AG20443 (cell line): ENCODE data around the gene PFKL.
"Not testable (repeated sequence)": the region's sequence is repeated elsewhere in the genome, so short reads cannot be mapped to it uniquely, and the experiment has no call there.

Source experiments
- DNase-seq: peaks from one replicate; pipeline ENCODE4 v3.0.0; 2012; ENCODE audit warnings: low spot score, mixed read lengths

Gene PFKL

DNA sequence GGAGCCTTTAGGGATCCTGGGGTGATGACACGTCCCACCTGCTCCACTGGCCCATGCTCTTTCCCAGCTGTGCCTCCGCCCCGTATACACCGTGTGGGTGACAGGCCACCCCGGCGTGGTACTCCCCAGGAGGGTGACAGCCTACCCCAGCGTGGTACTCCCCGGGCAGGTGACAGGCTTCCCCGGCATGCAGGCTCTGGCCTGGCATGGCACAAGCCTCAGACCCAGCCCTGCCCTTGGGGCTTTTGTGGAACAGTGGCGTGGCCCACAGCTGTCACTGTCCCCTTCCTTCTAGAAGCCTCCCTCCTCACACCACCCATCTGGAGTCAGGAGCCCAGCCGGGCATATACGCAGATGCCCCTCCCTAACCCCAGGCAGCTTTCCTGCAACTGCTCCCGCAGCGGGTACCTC, 4.7 kb upstream of the PFKL start:
- DNase-seq = no peak

DNA sequence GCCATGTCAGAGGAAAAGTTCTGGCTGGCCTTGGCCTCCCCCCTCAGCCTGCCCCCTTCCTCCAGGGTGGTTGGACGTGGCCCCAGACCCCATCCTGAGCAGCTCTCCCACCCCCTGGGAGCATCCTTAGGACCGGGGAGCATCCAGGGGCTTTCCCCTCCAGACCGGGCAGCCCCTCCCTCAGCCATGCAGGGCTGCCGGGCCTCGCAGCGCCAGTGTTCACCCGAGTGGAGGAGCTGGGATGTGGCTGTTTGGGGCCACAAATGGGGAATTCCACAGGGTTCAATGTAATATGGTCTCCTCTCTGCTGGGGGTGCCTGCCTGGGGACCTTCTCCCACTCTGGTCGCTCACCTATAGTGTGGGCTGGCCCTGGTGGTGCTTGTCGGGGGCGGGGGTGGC, 4.2 kb upstream of the PFKL start:
- no peak for DNase-seq

DNA sequence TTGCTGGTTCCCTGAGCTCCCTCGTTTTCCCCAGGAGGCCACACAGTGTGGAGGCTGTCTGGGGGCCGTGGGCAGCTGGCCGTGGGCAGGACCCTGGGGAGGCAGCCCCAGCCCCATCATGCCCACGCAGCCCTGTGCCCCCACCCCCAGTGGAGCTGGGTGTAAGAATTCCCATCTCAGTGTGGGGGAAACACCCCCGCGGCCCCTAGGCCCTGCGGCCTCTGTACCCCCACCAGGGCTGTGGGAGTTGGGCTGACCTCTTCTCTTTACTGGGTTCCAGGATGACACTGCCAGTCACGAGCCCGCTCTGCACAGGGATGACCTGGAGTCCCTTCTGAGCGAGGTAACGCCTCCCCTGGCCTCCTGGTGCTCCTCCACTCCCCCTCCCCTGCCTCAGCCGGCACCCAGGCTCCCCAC, 3.7 kb upstream of the PFKL start:
- DNase-seq = no peak

DNA sequence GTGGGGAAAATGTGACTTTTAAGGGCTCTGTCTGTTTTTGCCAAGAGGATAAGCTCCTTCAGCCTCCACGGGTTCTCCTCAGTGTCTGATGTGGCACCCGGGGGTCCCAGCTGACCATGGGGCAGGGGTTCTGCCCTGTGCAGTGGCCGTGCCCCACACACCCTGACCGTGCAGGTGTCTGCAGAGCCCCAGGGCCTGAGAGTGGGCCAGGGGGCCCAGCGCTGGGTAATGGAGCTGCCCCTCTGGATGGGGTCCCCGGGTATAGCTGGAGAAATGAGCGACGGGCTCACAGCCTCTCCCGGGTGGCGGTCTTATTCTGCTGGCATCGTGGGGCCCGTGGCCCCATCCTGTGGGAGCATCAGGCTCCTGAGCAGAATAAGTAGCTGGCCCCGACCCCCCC, 2.9 kb upstream of the PFKL start:
- DNase-seq = no peak

DNA sequence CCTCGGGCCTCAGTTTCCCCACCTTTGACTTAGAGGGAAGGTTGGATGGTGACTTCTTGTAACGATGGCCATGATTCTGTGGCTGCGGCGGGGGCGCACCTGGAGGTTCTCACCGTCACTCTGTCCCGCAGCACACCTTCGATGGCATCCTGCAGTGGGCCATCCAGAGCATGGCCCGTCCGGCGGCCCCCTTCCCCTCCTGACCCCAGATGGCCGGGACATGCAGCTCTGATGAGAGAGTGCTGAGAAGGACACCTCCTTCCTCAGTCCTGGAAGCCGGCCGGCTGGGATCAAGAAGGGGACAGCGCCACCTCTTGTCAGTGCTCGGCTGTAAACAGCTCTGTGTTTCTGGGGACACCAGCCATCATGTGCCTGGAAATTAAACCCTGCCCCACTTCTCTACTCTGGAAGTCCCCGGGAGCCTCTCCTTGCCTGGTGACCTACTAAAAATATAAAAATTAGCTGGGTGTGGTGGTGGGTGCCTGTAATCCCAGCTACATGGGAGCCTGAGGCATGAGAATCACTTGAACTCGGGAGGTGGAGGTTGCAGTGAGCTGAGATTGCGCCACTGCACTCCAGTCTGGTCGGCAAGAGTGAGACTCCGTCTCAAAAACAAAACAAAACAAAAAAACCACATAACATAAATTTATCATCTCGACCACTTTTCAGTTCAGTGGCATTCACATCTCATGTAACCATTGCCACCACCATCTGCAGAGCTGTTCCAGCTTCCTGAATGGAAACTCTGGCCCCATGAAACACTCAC, 2.1 kb upstream of the PFKL start:
- DNase-seq = peak; percentile 94

DNA sequence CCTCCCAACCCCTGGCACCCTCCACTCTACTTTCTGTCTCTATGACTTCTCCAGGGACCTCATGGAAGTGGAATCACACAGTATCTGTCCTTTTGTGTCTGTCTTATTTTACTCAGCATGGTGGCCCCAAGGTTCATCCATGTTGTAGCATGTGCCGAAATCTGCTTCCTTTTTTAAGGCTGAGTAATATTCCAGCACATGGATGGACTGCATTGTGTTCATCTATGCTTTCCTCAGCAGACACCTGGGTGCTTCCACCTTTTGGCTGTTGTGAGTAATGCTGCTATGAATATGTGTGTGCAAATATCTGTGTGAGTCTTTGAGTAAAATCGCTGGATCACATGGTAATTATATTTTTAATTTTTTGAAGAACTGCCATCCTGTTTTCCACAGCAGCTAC, 1.6 kb upstream of the PFKL start:
- no peak for DNase-seq

DNA sequence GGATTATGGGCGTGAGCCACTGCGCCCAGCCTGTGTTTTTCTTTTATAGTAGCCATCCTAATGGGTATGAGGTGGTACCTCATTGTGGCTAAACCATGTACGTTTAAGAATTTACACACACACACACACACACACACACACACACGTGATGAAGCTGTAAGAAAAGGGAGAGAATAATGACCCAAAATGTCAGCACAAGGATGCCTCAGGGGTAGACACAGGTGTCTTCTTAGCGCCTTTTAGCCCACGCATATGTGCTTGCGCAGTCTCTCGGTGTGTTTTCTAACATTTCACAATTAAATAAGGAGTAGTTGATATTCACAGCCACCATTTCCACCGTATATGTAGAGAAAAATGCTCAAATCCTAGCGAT, 782 bp upstream of the PFKL start:
- DNase-seq = no peak

DNA sequence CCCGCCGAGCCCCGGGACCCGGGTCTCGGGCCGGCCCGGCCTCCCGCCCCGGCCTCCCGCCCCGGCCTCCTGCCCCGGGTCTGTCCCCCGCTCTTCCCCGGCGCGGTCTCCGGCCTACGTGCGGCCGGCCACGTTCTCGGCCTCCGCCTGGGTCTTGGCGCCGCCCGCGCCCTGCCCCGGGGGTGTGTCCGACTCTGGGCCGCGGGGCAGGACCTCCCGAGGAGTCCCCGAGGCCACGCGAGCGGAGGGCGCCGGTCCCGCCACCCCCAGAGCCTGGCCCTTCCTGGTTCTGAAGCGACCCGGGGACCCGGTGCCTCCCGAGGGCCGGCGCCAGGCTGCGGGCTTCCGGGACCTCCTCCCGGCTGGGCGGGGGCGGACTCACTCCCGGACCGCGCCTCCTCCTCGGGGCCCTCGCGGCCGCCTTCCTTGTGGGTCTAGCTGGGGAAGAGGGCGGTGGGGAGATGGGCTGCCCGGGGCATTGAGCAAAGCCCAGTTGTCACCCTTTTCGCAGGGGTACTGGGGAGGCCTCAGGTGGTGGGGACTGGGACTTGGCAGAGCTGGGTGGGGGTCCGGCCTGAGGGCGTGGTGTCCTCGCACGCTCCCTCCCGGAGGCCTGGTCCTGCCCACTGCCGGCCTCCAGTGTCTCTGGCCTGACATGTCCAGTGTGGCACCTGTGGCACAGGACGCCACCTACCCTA, 558 bp downstream of the PFKL start:
- DNase-seq = peak; percentile 92

DNA sequence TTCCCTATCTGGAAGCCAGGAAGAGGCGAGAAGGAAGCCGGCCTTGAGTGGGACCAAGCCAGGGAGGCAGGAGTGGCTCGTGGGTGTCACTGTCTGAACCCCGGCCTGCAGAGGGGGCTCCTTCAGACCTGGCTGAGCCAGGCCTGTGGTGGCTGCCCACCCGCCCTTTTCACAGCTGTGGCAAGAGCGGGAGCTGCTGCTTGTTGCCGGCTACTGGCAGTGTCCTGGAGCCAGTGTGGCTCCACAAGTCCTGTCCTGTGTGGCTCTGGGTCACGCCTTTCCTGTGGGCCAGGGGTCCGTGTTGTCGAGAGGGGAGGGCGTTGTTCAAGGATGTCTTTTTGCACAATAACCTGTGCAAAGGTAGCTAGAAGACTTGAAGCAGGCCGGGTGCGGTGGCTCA, 1.3 kb downstream of the PFKL start:
- DNase-seq = no peak

DNA sequence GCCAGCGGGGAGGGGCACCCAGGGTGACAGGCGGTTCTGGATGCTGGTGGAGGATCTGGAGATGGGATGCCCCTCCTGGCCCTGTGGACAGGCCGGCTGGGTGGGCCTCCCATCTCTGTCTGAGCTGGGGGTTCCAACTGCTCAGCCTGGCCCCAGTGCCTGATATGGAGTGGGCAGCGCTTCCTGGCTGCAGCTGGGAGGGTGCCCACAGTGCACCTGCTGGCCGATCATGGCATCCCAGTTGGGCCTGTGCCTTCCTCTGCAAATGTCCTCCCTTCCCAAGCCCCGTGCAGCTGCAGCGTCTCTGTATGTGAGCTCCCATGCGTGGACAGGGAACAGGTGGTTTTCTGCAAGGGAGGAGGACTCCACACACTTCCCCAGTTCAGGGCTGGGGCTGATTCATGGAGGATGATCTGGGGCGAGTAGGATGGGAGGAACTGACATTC, 2.1 kb downstream of the PFKL start:
- DNase-seq = no peak

DNA sequence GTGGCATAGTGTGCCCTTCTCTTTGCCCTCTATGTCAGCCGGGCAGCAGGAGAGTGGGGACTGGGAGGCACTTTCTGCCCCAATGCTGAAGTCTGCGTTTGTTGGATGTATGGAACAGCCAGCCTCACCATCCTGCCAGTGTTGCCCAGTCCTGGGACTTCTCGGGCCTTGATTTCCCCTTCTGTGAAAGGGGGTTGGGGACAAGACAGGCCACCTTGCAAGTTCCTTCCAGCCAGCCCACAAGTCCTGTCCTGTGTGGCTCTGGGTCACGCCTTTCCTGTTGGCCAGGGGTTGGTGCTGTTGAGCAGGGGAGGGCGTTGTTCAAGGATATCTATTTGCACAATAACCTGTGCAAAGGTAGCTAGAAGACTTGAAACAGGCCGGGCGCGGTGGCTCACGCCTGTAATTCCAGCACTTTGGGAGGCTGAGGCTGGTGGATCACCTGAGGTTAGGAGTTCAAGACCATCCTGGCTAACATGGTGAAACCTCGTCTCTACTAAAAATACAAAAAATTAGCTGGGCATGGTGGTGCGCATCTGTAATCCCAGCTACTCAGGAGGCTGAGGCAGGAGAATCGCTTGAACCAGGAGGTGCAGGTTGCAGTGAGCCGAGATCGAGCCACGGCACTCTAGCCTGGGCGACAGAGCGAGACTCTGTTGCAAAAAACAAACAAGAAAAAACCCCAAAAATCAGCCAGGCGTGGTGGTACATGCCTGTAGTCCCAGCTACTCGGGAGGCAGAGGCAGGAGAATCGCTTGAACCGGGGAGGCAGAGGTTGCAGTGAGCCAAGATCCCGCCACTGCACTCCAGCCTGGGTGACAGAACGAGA, 2.9 kb downstream of the PFKL start:
- not testable (repeated sequence) for DNase-seq

DNA sequence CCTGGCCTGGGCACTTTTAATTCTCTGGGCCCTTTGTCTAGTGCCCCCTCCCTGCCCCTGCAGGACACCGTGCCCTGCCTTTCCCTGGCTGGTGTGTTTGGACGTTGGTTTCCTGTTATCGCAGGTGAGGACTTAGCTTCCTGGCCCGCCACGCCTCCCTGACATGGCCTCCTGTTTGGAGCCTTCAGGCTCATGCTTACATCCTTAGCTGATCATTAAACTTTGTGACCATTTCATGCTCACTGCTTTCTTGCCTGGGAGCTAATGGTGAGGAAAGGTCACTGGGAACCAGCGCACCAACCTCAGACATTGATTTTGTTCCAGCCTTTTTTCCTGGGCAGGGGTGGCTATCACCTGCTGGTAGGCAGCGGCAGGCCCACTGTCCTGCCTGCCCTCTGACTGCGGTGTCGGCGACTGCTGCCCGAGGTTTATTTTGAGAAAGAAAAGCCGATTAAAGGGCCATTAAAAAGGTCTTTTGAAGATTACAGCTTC, 3.7 kb downstream of the PFKL start:
- DNase-seq = no peak

DNA sequence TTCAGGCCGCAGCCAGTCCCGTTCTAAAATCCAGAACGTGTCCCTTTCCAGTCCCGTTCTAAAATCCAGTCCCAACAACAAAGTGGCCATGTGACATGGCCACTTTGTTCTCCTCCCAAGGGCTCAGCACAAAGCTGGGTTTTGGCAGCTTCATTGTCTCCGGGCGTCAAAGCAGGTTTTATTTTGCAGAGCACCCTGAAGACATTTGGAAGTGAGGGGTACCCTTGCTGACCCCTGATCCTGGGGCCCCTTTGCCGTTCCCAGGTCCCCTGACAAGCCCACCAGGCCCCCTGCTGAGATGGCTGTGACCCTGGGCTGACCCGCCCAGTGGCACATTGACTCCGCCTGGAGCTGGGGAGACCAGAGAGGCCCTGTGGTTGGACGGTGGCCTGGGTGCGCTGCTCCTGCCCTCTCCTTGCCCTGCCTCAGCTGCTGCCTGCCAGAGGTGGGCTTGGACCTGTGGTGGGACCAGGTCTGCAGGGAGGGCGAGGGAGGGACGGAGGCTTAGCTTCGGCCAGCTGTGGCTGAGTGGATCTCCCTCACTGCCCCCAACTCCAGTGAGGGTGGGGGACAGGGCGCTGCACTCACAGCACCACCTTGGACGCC, 4.3 kb downstream of the PFKL start:
- DNase-seq = no peak

DNA sequence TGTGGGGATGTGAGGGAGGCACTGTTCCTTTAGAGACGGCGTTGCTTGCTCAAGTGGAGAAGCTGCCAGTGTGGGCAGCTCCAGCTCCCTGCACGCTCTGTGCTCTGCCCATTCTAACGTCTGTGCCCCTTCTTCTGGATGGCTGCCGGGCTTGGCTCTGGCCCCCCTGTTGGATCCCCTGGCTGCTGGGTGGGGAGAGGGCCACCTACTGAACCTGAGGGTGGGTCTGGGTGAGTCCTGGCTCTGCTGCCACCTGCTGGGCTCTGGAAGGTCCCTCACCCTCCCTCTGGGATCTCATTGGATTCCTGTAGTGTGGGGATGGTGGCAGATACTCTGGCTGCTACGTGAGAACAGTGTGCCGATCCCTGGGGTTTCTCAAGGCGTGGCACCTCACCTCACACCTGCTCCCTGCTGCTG, 5.0 kb downstream of the PFKL start:
- DNase-seq = peak; percentile 67

DNA sequence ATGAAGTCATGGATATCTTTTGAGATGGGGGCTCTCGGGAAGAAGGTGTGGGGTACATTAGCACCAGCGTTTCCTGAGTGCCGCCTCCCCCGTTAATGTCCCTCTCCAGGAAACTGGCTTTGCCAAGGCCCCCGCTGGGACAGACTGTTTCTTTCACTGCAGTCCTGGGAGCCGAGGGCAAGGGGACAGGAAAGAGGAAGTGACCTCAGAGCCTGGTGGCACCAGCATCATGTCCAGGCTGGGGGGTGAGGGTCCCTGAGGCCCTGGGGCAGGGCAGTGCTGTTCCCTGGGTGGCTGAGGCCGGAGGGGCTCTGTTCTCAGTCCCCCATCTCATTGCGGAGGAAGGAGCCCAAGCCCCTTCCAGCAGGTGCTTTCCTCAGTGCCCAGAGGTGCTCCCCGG, 5.8 kb downstream of the PFKL start:
- DNase-seq = no peak

DNA sequence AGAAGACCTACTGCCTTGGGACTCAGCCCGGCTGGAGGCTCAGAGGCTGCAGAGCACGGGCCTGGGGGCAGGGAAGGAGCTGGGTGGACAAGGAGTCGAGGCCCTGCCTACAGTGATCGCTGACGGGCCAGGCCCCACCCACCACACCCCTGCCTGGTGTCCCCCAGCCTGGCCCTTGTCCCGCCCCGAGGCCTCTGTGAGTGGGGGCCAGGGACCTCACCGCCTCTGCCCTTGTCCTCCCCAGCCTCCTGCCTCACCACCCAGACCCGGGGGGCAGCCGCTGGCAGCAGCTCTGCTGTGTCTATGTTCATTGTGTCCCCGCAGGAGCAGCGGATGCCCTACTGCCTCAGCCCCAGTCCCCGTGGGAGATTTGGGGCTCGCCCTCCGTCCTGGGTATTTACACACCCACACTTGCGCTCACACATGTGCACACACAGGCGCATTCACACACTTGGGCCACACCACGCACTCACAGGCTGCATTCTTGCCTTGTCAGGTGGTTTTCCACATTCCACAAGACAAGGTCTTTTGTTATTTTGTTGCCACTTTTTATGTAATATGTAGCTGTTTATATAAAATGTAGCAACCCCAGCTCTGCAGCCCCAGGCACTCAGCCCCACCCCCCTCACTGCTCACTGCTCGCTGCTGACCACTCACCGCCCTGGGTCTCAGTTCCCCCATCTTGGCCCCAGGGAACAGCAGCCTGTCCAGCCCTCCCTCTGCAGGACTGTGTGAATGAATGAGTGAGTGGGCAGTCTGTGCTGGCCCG, 7.3 kb downstream of the PFKL start:
- no peak for DNase-seq

DNA sequence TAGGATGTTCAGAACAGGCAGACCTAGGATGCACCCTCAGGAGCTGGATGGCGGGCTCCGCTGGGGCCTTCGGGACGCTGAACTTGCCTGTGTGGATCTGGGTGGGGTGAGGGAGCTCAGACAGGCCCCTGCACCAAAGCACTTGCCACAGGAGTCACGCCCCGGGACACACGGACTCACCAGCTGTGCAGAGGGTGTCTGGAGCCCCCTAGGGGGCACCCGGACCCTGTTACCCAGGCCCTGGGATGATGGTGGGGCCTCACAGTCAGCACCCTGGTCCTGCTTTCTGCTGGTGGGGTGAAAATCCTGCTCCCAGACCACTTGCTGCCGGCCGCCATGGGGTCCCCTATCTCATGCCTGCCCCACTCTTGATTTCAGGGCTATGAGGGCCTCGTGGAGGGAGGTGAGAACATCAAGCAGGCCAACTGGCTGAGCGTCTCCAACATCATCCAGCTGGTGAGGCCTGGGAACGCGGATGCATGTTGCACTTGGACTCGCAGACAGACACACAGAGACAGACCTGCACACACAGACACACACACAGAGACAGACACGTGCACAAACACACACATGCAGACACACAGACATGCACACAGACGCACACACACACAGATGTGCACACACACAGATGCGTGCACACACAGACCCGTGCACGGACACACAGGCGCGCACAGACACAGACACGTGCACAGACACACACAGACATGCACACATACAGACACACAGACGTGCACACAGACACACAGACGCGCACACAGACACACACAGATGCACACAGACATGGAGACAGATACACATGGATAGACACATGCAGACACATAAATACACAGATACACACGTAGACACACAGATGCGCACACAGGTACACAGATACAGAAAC, 11.0 kb downstream of the PFKL start:
- DNase-seq = no peak

DNA sequence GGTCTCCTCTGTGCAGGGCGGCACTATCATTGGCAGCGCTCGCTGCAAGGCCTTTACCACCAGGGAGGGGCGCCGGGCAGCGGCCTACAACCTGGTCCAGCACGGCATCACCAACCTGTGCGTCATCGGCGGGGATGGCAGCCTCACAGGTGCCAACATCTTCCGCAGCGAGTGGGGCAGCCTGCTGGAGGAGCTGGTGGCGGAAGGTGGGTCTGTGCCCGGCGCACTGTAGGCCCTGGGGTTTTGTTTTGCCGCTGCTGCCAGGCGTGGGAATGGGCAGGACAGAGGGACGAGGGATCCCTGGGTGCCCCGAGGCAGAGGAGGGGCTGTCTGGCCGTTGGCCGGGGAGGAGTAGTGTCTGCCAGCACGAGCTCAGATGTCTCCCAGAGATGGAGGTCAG, 12.2 kb downstream of the PFKL start:
- no peak for DNase-seq

DNA sequence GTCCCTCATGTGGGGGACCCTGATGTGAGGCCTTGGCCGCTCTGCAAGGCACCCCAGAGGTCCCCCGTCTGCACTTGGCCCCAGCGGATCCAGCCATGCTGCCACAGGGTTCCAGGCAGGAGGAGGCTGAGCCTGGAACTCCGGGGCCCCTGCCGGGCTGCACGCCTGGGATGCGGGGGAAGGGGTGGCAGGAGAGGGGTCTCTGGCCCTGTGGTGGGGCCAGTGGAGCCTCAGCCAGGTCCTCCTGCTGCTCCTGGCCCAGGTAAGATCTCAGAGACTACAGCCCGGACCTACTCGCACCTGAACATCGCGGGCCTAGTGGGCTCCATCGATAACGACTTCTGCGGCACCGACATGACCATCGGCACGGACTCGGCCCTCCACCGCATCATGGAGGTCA, 12.9 kb downstream of the PFKL start:
- no peak for DNase-seq

DNA sequence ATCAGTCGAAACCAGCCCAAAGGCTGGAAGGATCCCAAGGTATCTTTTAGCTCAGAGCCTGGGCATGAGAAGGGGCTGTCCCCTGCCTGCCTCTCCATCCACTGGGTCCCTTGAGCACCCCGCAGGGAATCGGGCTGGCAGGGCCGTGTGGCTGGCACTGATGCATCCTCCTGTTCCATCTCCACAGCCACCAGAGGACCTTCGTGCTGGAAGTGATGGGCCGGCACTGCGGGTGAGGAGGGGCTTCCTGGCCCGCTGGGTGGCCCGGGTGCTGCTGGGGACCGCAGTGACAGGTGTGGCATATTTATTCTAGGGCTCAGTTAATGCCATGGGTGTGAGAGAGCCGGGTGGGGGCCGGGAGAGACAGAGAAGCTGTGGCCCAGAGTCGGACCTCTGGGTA, 13.6 kb downstream of the PFKL start:
- no peak for DNase-seq

DNA sequence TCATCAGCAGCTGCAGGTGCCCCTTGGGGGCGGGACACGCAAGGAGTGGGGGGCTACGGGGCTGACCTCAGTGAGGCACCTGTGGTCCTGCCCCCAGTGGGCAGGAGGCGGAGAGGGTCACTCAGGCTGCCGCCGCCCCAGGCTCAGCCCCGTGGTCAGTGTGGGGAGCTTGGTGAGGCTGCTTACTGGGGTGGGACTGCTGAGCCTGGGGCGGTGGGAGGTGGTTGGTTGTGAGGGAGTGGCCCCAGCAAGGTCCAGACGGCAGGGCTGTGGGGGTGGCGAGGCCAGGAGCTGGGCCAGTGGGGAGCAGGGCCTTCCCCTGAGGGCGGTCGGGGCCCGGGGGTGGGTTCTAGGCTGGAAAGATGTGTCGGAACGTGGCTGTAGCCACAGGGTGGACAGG, 14.3 kb downstream of the PFKL start:
- DNase-seq = no peak
